Left lung (tissue), 10 donors: ENCODE data around the gene ATF6. TPM values are rescaled to one million over a fixed set of nuclear protein-coding genes. Genes with fewer than 3 reads are reported as not detected.
A peak's percentile ranks its signal among the peaks of the same experiment; 100 is the strongest.

Experiments
- ATAC-seq: fragments of 200-7000 bp; cut with Tn5 transposase; one replicate; pipeline ENCODE4 v1.9.1; 2020; ENCODE audit warnings: moderate library complexity
- DNase-seq, 4 donors: peaks; one replicate each; pipeline ENCODE4 v3.0.0-alpha.2; 2013 to 2020
- H3K27ac ChIP-seq, 2 donors: fragments of 200-600 bp; sonication (generic) in 1 of 2; one replicate each; pipeline versions ENCODE4 v1.5.0 to v1.8.0; 2020 to 2021
- H3K27me3 ChIP-seq, 2 donors: fragments of 200-600 bp; sonication (generic) in 1 of 2; one replicate each; pipeline versions ENCODE4 v1.5.0 to v1.8.0; 2020 to 2021
- H3K36me3 ChIP-seq, 2 donors: fragments of 200-600 bp; sonication (generic) in 1 of 2; one replicate each; pipeline versions ENCODE4 v1.5.0 to v1.8.0; 2020 to 2021
- H3K4me1 ChIP-seq, 2 donors: fragments of 200-600 bp; one replicate each; pipeline ENCODE4 v1.8.0; 2021
- H3K4me3 ChIP-seq, 2 donors: fragments of 200-600 bp; sonication (generic) in 1 of 2; one replicate each; pipeline versions ENCODE4 v1.5.0 to v1.8.0; 2020 to 2021; ENCODE audit warnings: mild to moderate bottlenecking in 1 of 2
- H3K9me3 ChIP-seq, 2 donors: fragments of 200-600 bp; sonication (generic) in 1 of 2; one replicate each; pipeline versions ENCODE4 v1.5.0 to v1.8.0; 2020 to 2021
- CTCF ChIP-seq, 2 donors: fragments of 200-600 bp; sonication (generic) in 1 of 2; IDR thresholded peaks; one replicate each; pipeline versions ENCODE4 v1.5.0 to v1.8.0; 2021; ENCODE audit warnings: antibody characterized with exemption in 2 of 2
- intact Hi-C, 2 donors: fragments of 100-400 bp; cut with DNase I; formaldehyde crosslinking; loops; one replicate each; pipeline versions ENCODE4 v1.11.2 to v1.14.2; 2022
- polyA plus RNA-seq, 6 donors: library from polyadenylated mRNA; unstranded; fragments of 120-200 nt; gene quantifications; one replicate each; pipeline ENCODE4 v1.2.1, GENCODE V29; 2013; ENCODE audit not compliant: insufficient read length in 6 of 6
- total RNA-seq, 2 donors: library from RNA; stranded (reverse); fragmentation: NEBNext Ultra II Directional; extraction: Animal tissue kit (Norgen Biotek cat#: 25700); gene quantifications; one replicate each; pipeline ENCODE4 v1.2.1, GENCODE V29; 2021
- donor health status: DM: no; HTN: yes; CAD: no.
- donor health status: DM: no; HTN: no; CAD: no.

ATF6 gene
- total and polyA plus RNA-seq, 8 donors: 26.3 to 32.6 (median 29.5) TPM

- intact Hi-C loops: no loop called here
- Histone ChIP-seq H3K27ac (no peak overlapping the region), H3K4me1 (no peaks in the 10 kb centered on the region), H3K9me3 (no peaks in the 10 kb centered on the region), H3K4me3 (no peak overlapping the region), H3K36me3 (peaks cover 0 to 46% of the 10 kb centered on the region in 2 donors), H3K27me3 (no peaks in the 10 kb centered on the region)
- DNase-seq: no peak
- no peak for TF ChIP-seq CTCF (IDR thresholded peaks at IDR 0.05)
- no peak for ATAC-seq
Measured at GRCh38 chr1:161858271-161858670, 92.2 kb downstream of the ATF6 start.

- DNase-seq: no peak
- intact Hi-C loops: no loop called here
- Histone ChIP-seq H3K4me1 (peaks cover 0 to 7% of the 10 kb centered on the region in 2 donors), H3K9me3 (no peaks in the 10 kb centered on the region), H3K27me3 (no peaks in the 10 kb centered on the region), H3K4me3 (no peak overlapping the region), H3K27ac (peak overlapping the region in 1 of 2 donors; percentile 3), H3K36me3 (peaks cover 0 to 68% of the 10 kb centered on the region in 2 donors)
- TF ChIP-seq CTCF (IDR thresholded peaks at IDR 0.05): no peak
- no peak for ATAC-seq
Measured at GRCh38 chr1:161863549-161863948, 97.4 kb downstream of the ATF6 start.

GRCh38 chr1:161864577-161864976, 98.5 kb downstream of the ATF6 start:
- Histone ChIP-seq H3K27ac (no peak overlapping the region), H3K4me3 (no peak overlapping the region), H3K36me3 (peaks cover 0 to 68% of the 10 kb centered on the region in 2 donors), H3K4me1 (peaks cover 0 to 7% of the 10 kb centered on the region in 2 donors), H3K9me3 (no peaks in the 10 kb centered on the region), H3K27me3 (no peaks in the 10 kb centered on the region)
- DNase-seq: peak in 1 of 4 donors; percentile 29
- intact Hi-C loops: no loop called here
- peak; percentile 66 for ATAC-seq
- TF ChIP-seq CTCF (IDR thresholded peaks at IDR 0.05): peak in 1 of 2 donors; percentile 17

GRCh38 chr1:161866241-161866640, 100.1 kb downstream of the ATF6 start:
- intact Hi-C loops: no loop called here
- Histone ChIP-seq H3K4me3 (no peak overlapping the region), H3K27me3 (no peaks in the 10 kb centered on the region), H3K36me3 (peaks cover 0 to 60% of the 10 kb centered on the region in 2 donors), H3K27ac (no peak overlapping the region), H3K4me1 (peaks cover 0 to 7% of the 10 kb centered on the region in 2 donors), H3K9me3 (no peaks in the 10 kb centered on the region)
- DNase-seq (no peak), ATAC-seq (no peak)
- TF ChIP-seq CTCF (IDR thresholded peaks at IDR 0.05): no peak

- ATAC-seq (no peak), DNase-seq (no peak)
- Histone ChIP-seq H3K36me3 (peaks cover 0 to 37% of the 10 kb centered on the region in 2 donors), H3K4me3 (no peak overlapping the region), H3K9me3 (no peaks in the 10 kb centered on the region), H3K27ac (no peak overlapping the region), H3K27me3 (no peaks in the 10 kb centered on the region), H3K4me1 (peaks cover 0 to 2% of the 10 kb centered on the region in 2 donors)
- intact Hi-C loops: no loop called here
- no peak for TF ChIP-seq CTCF (IDR thresholded peaks at IDR 0.05)
Measured at GRCh38 chr1:161868832-161869231, 102.7 kb downstream of the ATF6 start.
